B cell (primary cell): ENCODE data around the gene PLEKHN1. TPM values are rescaled to one million over a fixed set of nuclear protein-coding genes. Genes with fewer than 3 reads are reported as not detected.

Source experiments
- ATAC-seq: fragments of 200-7000 bp; cut with Tn5 transposase; one replicate; pipeline ENCODE4 v1.10.0; 2021; ENCODE audit warnings: low read depth, mild to moderate bottlenecking, moderate number of reproducible peaks, moderate library complexity
- CTCF ChIA-PET: fragments of 350-600 bp; sonication (Branson Sonifier 250); formaldehyde crosslinking; loops from one replicate; lab custom pipeline; 2021; ENCODE audit warnings: antibody characterized with exemption, inconsistent platforms; lab: Charles Lee
- POLR2A ChIA-PET: fragments of 350-600 bp; sonication (Branson Sonifier 250); formaldehyde crosslinking; loops from one replicate; lab custom pipeline; 2021; ENCODE audit warnings: antibody characterized with exemption; lab: Charles Lee
- DNase-seq: peaks from one replicate; pipeline ENCODE4 v3.0.0; 2013
- H2AFZ ChIP-seq: 2 replicates; pipeline ENCODE4 v1.6.1; 2012; ENCODE audit warnings: mild to moderate bottlenecking, low read depth, low read length; ENCODE audit not compliant: insufficient read depth, poor library complexity, severe bottlenecking
- H3K27ac ChIP-seq, 2 donors: 1 replicate in 1 of 2; 2 replicates in 1 of 2; pipeline ENCODE4 v1.5.1; 2012 to 2013; ENCODE audit warnings: low read length in 2 of 2, mild to moderate bottlenecking in 2 of 2, moderate library complexity in 1 of 2
- H3K27me3 ChIP-seq, 4 experiments: fragments of 200-600 bp in 1 of 4; sonication (generic) in 1 of 4; replicated peaks in 1 of 4; 1 replicate in 2 of 4; 2 replicates in 2 of 4; pipeline versions ENCODE4 v1.6.1 to v1.7.0; 2013 to 2016; ENCODE audit warnings: low read length in 3 of 4, mild to moderate bottlenecking in 2 of 4, mixed read lengths in 1 of 4, moderate library complexity in 1 of 4; ENCODE audit not compliant: insufficient read depth in 4 of 4, control insufficient read depth in 3 of 4; ENCODE audit errors: control extremely low read depth in 1 of 4
- H3K36me3 ChIP-seq, 2 experiments: replicated peaks in 1 of 2; 1 replicate in 1 of 2; 2 replicates in 1 of 2; pipeline versions ENCODE4 v1.6.1 to v1.7.1; 2013; ENCODE audit warnings: low read length in 1 of 2; ENCODE audit not compliant: insufficient read depth in 2 of 2, control insufficient read depth in 1 of 2; ENCODE audit errors: control extremely low read depth in 1 of 2, extremely low read depth in 1 of 2
- H3K4me1 ChIP-seq, 2 donors: fragments of 200-600 bp in 1 of 2; sonication (generic) in 1 of 2; 1 replicate in 1 of 2; 2 replicates in 1 of 2; pipeline versions ENCODE4 v1.5.1 to v1.6.1; 2013 to 2017; ENCODE audit warnings: low read length in 2 of 2; ENCODE audit not compliant: control insufficient read depth in 2 of 2, insufficient read depth in 2 of 2
- H3K4me2 ChIP-seq: replicated peaks from 2 replicates; pipeline ENCODE3; 2012; ENCODE audit warnings: mild to moderate bottlenecking, low read depth, low read length; ENCODE audit not compliant: poor library complexity, severe bottlenecking
- H3K4me3 ChIP-seq, 5 experiments: fragments of 200-600 bp in 1 of 5; sonication (generic) in 1 of 5; 1 replicate in 3 of 5; 2 replicates in 2 of 5; pipeline versions ENCODE4 v1.5.1 to v1.7.0; 2011 to 2016; ENCODE audit warnings: low read length in 4 of 5, mild to moderate bottlenecking in 4 of 5, low read depth in 2 of 5, control low read depth in 1 of 5, moderate library complexity in 1 of 5; ENCODE audit not compliant: insufficient read depth in 1 of 5; ENCODE audit errors: control extremely low read depth in 1 of 5, extremely low read depth in 1 of 5
- H3K79me2 ChIP-seq: fragments of 200-600 bp; sonication (generic); one replicate; pipeline ENCODE4 v1.6.0; 2016; ENCODE audit warnings: low read length; ENCODE audit not compliant: control insufficient read depth, insufficient read depth
- H3K9ac ChIP-seq: fragments of 200-600 bp; sonication (generic); 2 replicates; pipeline ENCODE4 v1.6.1; 2017; ENCODE audit warnings: mild to moderate bottlenecking, low read length, moderate library complexity
- H3K9me3 ChIP-seq, 3 donors: one replicate each; pipeline versions ENCODE4 v1.6.1 to v1.7.1; 2013; ENCODE audit warnings: low read length in 2 of 3; ENCODE audit not compliant: control insufficient read depth in 2 of 3, insufficient read depth in 1 of 3; ENCODE audit errors: control extremely low read depth in 1 of 3
- H4K20me1 ChIP-seq: 2 replicates; pipeline ENCODE4 v1.6.0; 2012; ENCODE audit warnings: mild to moderate bottlenecking, low read length; ENCODE audit not compliant: insufficient read depth, control insufficient read depth, poor library complexity, severe bottlenecking
- H3K27ac Mint-ChIP-seq: one replicate; pipeline ENCODE4 v1.8.0; 2021; ENCODE audit warnings: mixed read lengths
- H3K27me3 Mint-ChIP-seq: one replicate; pipeline ENCODE4 v1.8.0; 2021; ENCODE audit warnings: mixed read lengths
- H3K4me1 Mint-ChIP-seq: one replicate; pipeline ENCODE4 v1.8.0; 2021; ENCODE audit warnings: mixed read lengths
- H3K4me3 Mint-ChIP-seq: one replicate; pipeline ENCODE4 v1.8.0; 2021; ENCODE audit warnings: mixed read lengths
- H3K9me3 Mint-ChIP-seq: one replicate; pipeline ENCODE4 v1.8.0; 2022; ENCODE audit warnings: mixed read lengths; ENCODE audit not compliant: insufficient read depth
- EZH2 ChIP-seq: IDR thresholded peaks from 2 replicates; pipeline ENCODE4 v1.6.1; 2012; ENCODE audit warnings: borderline replicate concordance, low read depth, mild to moderate bottlenecking, moderate library complexity, low read length; ENCODE audit not compliant: insufficient read depth, poor library complexity, severe bottlenecking
- WGBS: methylation state at CpG from one replicate; pipeline ENCODE4 v1.1.5; 2013; ENCODE audit warnings: missing lambda C conversion rate; ENCODE audit not compliant: insufficient coverage; 5-methylcytosine and 5-hydroxymethylcytosine counted together
- intact Hi-C: fragments of 100-400 bp; cut with micrococcal nuclease; formaldehyde crosslinking; loops from one replicate; pipeline ENCODE4 v1.10.0; 2022
- polyA plus RNA-seq: library from polyadenylated mRNA; depleted of rRNA; stranded (reverse); fragments of >200 nt; gene quantifications from 2 replicates; pipeline ENCODE4 v1.2.3, GENCODE V29; 2012
- total RNA-seq, 2 donors: library from RNA; stranded (reverse); fragments of 120-200 nt in 1 of 2; gene quantifications; 1 replicate in 1 of 2; 2 replicates in 1 of 2; pipeline versions ENCODE4 v1.2.3 to v1.2.4, GENCODE V29; 2013 to 2022
- TF ChIP-seq, protein P1 (sequence below): fragments of 200-600 bp; IDR thresholded peaks from one replicate; pipeline ENCODE4 v1.8.0; 2022; ENCODE audit warnings: antibody characterized with exemption, mild to moderate bottlenecking

Gene PLEKHN1
- total and polyA plus RNA-seq, 2 donors (not counting 1 experiment from before 2014, with no cell fraction given) = 0.36 to 1.1 TPM

DNA sequence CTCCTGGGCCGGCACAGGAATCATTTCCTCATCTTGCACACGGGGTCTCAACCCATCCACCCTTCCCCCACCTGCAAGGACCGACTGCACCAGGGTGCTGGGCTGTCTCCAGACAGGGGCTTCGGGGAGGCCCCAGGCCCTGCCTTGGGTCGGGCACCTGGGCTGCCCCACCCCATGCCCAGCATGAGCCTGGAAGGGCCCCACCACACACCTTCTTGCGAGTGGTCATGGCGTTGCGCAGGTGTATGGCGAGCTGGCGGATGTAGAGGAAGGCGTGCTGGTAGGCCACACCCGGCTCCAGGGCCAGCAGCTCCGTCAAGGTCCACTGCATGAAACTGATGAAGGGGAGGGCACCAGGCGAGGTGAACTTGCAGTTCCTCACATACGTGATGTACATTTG is 14.1 kb upstream of the PLEKHN1 start:
- Mint-ChIP-seq H3K27ac (no peak overlapping the region), H3K4me1 (peaks cover 5% of the 10 kb centered on the region), H3K4me3 (no peak overlapping the region), H3K9me3 (no peaks in the 10 kb centered on the region), H3K27me3 (no peaks in the 10 kb centered on the region)
- no peak overlapping the region for H3K4me2 ChIP-seq
- no peak overlapping the region for H3K27ac ChIP-seq
- H4K20me1 ChIP-seq = peaks cover 90% of the 10 kb centered on the region
- H3K4me3 ChIP-seq = no peak overlapping the region
- ATAC-seq (no peak), DNase-seq (no peak)
- no peaks in the 10 kb centered on the region for H3K27me3 ChIP-seq
- H3K36me3 ChIP-seq = peaks cover 0 to 97% of the 10 kb centered on the region in 2 experiments
- TF ChIP-seq EZH2 = no peak
- TF ChIP-seq, protein P1, sequence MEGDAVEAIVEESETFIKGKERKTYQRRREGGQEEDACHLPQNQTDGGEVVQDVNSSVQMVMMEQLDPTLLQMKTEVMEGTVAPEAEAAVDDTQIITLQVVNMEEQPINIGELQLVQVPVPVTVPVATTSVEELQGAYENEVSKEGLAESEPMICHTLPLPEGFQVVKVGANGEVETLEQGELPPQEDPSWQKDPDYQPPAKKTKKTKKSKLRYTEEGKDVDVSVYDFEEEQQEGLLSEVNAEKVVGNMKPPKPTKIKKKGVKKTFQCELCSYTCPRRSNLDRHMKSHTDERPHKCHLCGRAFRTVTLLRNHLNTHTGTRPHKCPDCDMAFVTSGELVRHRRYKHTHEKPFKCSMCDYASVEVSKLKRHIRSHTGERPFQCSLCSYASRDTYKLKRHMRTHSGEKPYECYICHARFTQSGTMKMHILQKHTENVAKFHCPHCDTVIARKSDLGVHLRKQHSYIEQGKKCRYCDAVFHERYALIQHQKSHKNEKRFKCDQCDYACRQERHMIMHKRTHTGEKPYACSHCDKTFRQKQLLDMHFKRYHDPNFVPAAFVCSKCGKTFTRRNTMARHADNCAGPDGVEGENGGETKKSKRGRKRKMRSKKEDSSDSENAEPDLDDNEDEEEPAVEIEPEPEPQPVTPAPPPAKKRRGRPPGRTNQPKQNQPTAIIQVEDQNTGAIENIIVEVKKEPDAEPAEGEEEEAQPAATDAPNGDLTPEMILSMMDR = no peak
- peaks cover 0 to 12% of the 10 kb centered on the region in 2 donors for H3K4me1 ChIP-seq
- intact Hi-C loops = no loop called here
- H2AFZ ChIP-seq = no peak overlapping the region
- no peaks in the 10 kb centered on the region for H3K9me3 ChIP-seq
- WGBS = 92% methylated on average over 12 of the region's 15 CpGs
- peaks cover 5% of the 10 kb centered on the region for H3K79me2 ChIP-seq
- POLR2A ChIA-PET = no interaction called here
- CTCF ChIA-PET = no interaction called here
- no peak overlapping the region for H3K9ac ChIP-seq

DNA sequence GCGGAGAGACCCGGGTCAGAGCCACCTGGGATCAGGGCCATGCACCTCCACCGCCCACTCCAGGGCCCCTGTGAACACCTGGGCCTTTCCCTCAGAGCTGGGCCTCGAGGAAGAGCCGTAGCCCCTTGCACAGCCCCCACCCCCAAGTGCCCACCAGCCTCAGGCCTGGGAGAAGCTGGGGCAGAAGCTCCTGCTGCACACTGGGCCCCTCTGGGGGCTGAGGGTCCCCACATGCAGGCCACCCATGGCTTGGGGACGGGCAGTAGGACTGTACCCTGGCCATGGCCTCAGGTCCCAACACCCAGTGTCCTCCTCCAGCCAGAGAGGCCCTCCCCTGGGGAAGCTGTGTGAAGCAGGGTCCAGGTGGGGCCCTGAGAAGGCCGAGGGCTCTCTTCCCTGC is 13.7 kb upstream of the PLEKHN1 start:
- Histone ChIP-seq H3K4me3 (no peak overlapping the region), H3K79me2 (peaks cover 9% of the 10 kb centered on the region), H3K36me3 (peaks cover 0 to 93% of the 10 kb centered on the region in 2 experiments), H2AFZ (no peak overlapping the region), H3K27me3 (no peaks in the 10 kb centered on the region), H3K4me1 (peaks cover 3 to 16% of the 10 kb centered on the region in 2 donors), H3K27ac (no peak overlapping the region), H3K9me3 (no peaks in the 10 kb centered on the region), H3K4me2 (no peak overlapping the region), H4K20me1 (peaks cover 90% of the 10 kb centered on the region), H3K9ac (no peak overlapping the region)
- intact Hi-C loops = no loop called here
- WGBS = 91% methylated on average over 7 of the region's 7 CpGs
- ChIA-PET CTCF (no interaction called here), POLR2A (no interaction called here)
- no peaks in the 10 kb centered on the region for H3K9me3 Mint-ChIP-seq
- TF ChIP-seq, protein P1 = no peak
- TF ChIP-seq EZH2 = no peak
- no peak overlapping the region for H3K4me3 Mint-ChIP-seq
- DNase-seq = no peak
- no peak overlapping the region for H3K27ac Mint-ChIP-seq
- H3K27me3 Mint-ChIP-seq = no peaks in the 10 kb centered on the region
- no peak for ATAC-seq
- H3K4me1 Mint-ChIP-seq = peaks cover 8% of the 10 kb centered on the region
